HG03439 (cell line): ENCODE measurements around the gene MYEOV.

Experiments
- ATAC-seq: cut with Tn5 transposase; IDR thresholded peaks from one replicate; pipeline ENCODE4 v1.9.1; 2021; ENCODE audit warnings: mild to moderate bottlenecking, moderate library complexity; ENCODE audit not compliant: unreplicated experiment

Gene MYEOV

DNA sequence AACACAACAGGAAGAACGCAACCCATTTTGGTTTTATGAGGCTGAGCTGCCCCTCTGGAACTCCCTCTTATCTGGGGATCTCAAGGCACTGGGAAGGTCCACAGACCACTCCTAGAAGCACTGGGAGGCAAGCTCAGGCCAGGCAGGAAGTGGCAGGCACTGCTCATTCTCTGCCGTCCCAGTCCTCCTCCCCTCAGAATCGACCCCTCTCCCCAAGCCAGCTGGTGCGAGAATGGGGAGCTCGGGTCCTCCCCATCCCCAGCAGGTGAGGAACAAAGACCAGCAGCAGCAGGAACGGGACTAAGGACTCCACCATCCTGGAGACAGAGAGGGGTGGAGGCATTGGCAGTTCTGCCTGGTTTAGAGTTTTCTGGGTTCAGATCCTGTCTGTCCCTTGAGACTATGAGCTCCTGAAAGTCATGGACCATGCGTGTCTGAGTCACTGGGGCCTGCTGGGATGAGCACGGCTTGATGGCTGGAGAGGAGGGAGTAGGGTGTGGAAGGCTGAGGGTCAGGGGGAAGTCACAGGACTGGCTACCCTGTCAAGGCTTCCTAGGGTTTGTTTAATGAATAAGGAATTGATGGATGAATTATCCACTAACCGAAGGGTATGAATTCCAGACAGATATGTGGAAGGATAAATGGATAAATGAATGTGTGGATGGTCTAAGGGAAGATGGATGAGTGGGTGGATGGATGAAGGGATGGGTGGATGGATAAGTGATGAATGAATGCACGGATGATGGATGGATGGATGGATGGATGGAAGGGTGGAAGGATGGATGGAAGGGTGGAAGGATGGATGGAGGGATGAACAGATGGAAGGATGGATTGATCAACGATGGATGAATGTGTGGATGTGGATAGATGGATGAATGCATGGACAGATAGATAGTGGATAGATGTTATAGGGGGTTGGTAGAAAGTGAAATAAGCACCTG lies 6.4 kb downstream of the MYEOV start:
- no peak for ATAC-seq

- no peak for ATAC-seq
Observed at GRCh38 chr11:69301081-69301454, 7.1 kb downstream of the MYEOV start.

GRCh38 chr11:69301455-69302401 lies 7.8 kb downstream of the MYEOV start:
- ATAC-seq: no peak

- no peak for ATAC-seq
Observed at GRCh38 chr11:69302447-69303020, 8.6 kb downstream of the MYEOV start.

DNA sequence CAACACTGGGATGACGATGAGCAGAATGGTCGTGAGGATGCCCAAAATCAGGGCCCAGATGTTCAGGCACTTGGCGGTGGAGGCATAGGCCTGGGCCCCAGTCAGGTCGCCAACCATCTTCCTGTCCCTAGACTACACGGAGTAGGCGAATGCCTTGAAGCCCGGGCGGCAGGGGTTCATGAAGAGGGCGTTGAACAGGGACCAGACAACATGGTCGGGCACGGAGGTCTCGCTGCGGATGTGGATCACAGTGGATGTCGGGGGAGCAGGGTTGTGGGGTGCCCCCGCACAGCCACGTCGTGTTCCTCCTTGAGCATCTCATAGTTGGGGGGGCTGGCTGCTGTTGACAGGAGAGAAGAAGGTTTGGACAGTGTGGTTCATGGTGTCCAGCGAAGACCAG lies 9.5 kb downstream of the MYEOV start:
- no peak for ATAC-seq

DNA sequence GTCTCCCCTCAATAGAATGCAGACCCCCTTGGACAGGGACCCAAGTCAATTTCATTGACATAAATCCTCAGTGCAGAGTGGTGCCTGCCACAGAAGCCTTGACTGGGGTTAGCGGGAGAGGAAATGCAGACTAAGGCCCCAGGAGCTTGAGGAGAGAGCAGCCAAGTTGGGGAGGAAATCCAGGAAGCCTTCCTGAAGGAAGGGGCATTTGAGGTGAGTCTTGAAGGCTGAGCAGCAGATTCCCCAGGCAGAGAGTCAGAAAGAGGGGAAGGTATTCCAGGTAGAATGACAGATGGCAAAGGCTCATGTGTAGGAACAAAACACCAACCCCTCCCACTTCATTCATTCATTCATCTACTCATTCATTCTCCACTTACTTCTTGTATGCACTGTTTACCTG lies 10.3 kb downstream of the MYEOV start:
- ATAC-seq: no peak

DNA sequence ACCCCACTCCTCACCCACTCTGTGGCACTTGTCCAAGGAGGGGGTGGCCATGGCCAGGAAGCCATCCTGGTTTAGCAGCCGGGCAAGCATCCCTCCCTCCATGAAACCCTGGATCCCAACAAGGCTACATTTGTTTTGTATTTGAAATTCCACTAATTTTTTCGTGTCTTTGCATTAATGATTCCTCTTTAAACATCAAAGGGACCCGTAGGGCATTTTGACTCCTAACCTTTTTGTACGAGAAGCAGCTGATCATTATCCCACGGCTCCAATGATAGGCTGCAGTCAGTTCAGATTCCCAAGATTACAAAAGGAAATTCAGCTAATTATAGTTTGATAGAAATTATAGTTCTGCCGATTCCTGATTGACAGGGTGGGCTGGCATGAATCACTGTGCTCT lies 10.7 kb downstream of the MYEOV start:
- no peak for ATAC-seq

GRCh38 chr11:69305885-69306540 lies 12.1 kb downstream of the MYEOV start:
- no peak for ATAC-seq

DNA sequence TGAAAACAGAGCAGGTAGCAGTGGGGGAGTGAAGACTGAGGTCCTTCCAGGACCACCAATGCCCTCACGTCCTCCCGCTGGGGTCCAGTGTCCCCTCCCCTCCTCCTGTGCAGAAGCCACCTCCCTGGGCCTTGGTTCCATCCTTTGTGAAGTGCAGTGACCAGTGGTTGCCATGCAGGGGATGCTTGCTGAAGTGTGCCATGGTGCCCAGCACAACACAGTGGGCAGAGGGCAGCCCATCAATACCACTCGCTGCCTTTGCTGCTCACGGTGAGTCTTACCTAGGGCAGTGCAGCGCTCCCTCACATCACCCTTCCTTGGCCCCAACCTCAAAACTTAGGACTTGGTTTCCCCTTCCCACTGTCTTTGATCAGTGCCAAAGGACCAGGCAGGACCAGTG lies 12.9 kb downstream of the MYEOV start:
- ATAC-seq: no peak

DNA sequence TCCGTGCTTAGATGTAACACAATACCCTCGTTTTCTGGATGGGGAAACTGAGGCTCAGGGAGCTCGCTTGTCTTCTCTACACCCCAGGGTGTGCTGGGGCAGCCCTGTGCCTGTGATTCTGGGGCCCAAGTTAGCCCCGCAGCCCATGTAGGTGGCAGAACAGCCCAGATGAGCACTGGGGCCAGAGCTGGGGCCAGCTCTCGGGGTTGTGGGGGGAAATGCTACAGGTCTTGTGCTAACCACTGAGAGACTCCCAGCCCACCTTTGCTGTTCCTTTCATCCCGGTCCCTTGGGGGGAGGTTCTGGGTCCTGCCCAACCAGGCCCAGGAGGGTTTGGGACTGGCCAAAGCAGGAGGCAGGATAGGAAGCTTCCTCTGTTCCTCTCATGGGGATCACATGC lies 13.5 kb downstream of the MYEOV start:
- no peak for ATAC-seq

- no peak for ATAC-seq
Observed at GRCh38 chr11:69307871-69308431, 14.0 kb downstream of the MYEOV start.

DNA sequence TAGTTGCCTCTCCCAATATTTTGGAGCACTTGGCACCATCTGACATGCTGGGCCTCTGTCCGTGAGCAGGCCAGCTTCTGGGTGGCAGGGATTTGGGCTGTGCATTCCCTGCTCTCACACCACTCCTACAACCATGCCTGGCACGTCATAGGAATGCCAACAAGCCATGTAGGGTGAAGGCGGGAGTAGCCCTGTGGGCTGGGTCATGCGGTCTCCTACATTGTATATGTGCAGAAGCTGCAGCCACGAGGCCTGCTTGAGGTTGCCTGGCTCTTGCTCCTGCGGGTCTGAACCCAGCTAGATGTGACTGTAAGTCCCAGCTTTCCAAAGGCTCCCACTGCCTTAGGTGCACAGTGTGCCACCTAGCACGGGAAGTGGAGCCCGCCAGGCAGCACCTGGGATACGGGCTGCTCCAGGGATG lies 14.5 kb downstream of the MYEOV start:
- no peak for ATAC-seq

DNA sequence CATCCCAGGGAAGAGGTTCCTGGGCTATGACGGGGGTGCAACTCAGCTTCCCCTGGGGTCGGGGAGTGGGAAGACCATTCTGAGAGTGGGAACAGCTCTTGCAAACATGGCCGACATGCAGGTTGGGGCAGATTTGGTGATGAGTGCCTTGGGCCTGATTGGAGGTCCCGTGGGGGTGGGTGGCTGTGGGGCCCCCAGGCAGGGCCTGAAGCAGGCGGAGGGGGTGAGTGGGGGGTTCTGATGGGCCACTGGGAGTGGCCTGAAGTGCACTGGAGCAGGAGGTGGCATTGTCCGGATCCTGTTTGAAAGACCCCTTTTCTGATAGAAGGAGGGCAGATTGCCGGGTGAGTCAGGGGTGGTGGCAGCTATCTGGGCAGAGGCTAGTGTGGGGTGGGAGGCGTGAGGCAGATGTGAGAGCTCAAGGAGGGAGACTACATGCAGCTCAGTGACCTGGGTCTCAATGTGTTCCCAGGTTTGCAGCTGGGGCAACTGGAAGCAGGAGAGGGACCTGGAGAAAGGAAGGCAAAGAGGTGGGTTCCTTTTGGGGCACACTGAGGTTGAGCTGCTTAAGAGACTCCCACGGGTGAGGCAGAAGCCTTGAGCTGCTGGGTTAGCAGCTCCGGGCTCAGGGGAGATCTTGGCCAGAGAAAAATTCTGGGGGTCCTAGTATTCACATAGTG lies 15.1 kb downstream of the MYEOV start:
- no peak for ATAC-seq

DNA sequence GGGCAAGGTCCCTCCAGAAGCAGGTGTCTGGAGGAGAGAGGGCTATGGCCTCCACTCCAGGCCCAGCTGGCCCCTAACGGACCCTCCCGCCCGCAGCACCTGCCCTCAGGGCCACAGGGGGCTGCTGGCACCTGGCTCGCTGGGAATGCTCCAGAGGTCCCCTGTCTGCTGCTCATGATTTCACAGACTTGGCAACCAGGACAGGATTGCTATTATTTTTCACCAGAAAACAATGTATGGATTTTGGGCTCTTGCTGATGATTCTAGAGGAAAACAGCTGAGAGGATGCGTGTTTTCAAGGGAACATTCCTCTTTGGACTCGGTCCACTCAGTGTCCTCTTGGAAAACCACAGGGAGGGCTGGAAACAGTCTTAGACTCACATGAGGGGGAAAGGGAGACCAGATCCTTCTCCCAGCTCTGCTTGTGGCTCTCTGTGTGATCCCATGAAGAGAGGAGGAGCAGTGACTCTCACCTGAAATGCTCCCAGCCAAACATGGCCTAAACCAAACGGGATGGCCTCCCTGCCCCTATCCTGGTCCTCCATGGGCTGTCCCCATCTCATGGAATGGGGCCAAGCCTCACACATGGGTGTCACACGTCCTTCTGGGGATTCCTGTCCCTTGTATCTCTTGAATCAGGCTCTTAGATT lies 15.8 kb downstream of the MYEOV start:
- no peak for ATAC-seq

GRCh38 chr11:69310351-69310750 lies 16.4 kb downstream of the MYEOV start:
- no peak for ATAC-seq

- ATAC-seq: no peak
Observed at GRCh38 chr11:69310934-69311766, 17.2 kb downstream of the MYEOV start.

DNA sequence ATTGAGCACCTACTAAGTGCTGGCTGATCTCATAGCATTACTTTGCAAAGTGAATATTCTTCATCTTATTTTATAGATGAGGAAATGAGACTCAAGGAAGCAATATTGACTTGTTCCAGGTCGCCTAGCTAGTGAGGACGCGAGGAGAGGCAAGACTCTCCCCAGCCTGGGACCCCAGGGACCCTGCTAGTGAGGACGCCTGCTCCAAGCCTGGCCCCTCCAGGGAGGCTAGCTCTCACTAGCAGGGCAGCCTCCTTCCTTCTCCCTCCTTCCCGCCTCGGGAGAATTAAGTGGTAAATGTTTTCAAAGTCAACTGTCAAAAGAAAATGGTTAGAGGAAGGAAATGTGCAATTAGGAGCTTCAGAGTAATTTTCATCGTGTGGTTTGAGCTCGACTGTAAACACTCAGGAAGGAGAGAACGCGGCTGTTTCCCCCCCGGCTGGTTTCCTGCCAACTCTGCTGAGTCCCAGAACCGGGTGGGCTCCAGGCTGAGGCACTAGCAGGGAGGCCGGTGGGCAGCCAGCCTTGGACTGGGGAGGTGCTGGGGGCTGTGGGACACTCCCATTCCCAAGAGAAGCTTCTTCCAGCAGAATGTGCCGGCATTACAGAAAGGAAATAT lies 17.9 kb downstream of the MYEOV start:
- ATAC-seq: no peak
